ENCODE results near the gene PLLP. TPM values are rescaled to one million over a fixed set of nuclear protein-coding genes. Genes with fewer than 3 reads are reported as not detected.

The PLLP gene
- total and polyA plus RNA-seq, 10 of the 15 experiments (the other 5 are each of a cell fraction or from before 2014, with no cell fraction given) = 0.21 to 5.8 (median 0.67) TPM

GRCh38 chr16:57307365-57307764, 22.9 kb upstream of the PLLP start:
- H3K27me3 ChIP-seq (replicated peaks in 1 of 2; ENCODE audit: control insufficient read depth in 2 of 2, insufficient read depth in 2 of 2, low read length in 1 of 2) = no peaks in the 10 kb centered on the region
- no peak for DNase-seq (ENCODE audit: low read depth, low spot score)
- H2AFZ ChIP-seq (ENCODE audit: control insufficient read depth, low read depth, low read length) = no peak overlapping the region
- POLR2A ChIA-PET = no interaction called here
- BruUV-seq (replicated peaks) = no TSS peak
- H3K4me2 ChIP-seq (ENCODE audit: control insufficient read depth, insufficient read depth) = no peak overlapping the region
- CTCF ChIA-PET = interaction anchor here (15.8 kb wide), 1 partner anchor 111 kb away, joined by 632 read pairs; no protein-coding TSS in a partner anchor
- no peak overlapping the region for H3K9ac ChIP-seq (ENCODE audit: control insufficient read depth, insufficient read depth, low read length)
- FAIRE-seq = no peak
- 18% methylated on average over 5 of the region's 5 CpGs for WGBS (ENCODE audit: insufficient coverage, insufficient replicate concordance, low lambda C conversion rate, missing lambda C conversion rate)
- no peaks in the 10 kb centered on the region for H3K9me3 ChIP-seq (replicated peaks; ENCODE audit: control insufficient read depth, insufficient read depth, low read length)
- H3K4me1 ChIP-seq (ENCODE audit: control insufficient read depth, insufficient read depth, low read length) = peaks cover 15% of the 10 kb centered on the region
- SMC1A ChIA-PET (ENCODE audit: uncharacterized antibody, unreplicated experiment) = no interaction called here
- no peak overlapping the region for H3K27ac ChIP-seq (ENCODE audit: control insufficient read depth, insufficient read depth)
- in situ Hi-C loops (cut with MboI) = no loop called here
- no peak overlapping the region for H3K4me3 ChIP-seq
- ATAC-seq = no peak
- intact Hi-C loops (cut with micrococcal nuclease; ENCODE audit: unreplicated experiment) = no loop called here
- RAD21 ChIA-PET (ENCODE audit: unreplicated experiment) = interaction anchor here (0.9 kb wide), 1 partner anchor 45 kb away, joined by 3 read pairs; no protein-coding TSS in a partner anchor
- no peaks in the 10 kb centered on the region for H4K20me1 ChIP-seq (ENCODE audit: control insufficient read depth, insufficient read depth)
- no peaks in the 10 kb centered on the region for H3K36me3 ChIP-seq (ENCODE audit: control insufficient read depth in 2 of 2, insufficient read depth in 2 of 2, low read length in 1 of 2)
- H3K79me2 ChIP-seq (ENCODE audit: control insufficient read depth, insufficient read depth, low read length) = no peaks in the 10 kb centered on the region
- TF ChIP-seq HDGF (IDR thresholded peaks at IDR 0.05) = no peak
- TF ChIP-seq IKZF1 (conservative IDR thresholded peaks at IDR 0.05) = no peak
- no peak for TF ChIP-seq HSF1 (IDR thresholded peaks at IDR 0.05; ENCODE audit: low read depth, low read length)
- no peak for TF ChIP-seq RUNX3 (IDR thresholded peaks at IDR 0.05; ENCODE audit: low read length)
- TF ChIP-seq REST (IDR thresholded peaks at IDR 0.05; ENCODE audit: low read depth, low read length) = no peak
- no peak for TF ChIP-seq E4F1 (IDR thresholded peaks at IDR 0.05; ENCODE audit: borderline replicate concordance, partially characterized antibody)
- no peak for TF ChIP-seq CUX1 (IDR thresholded peaks at IDR 0.05; ENCODE audit: insufficient replicate concordance, low read depth, low read length)
- TF ChIP-seq PAX5 (IDR thresholded peaks at IDR 0.05; ENCODE audit: borderline replicate concordance, low read depth, low read length) = no peak
- TF ChIP-seq ZBED1 (IDR thresholded peaks at IDR 0.05; ENCODE audit: borderline replicate concordance) = no peak
